ENCODE measurements around the gene PLEKHF1. TPM values are rescaled to one million over a fixed set of nuclear protein-coding genes. Genes with fewer than 3 reads are reported as not detected.
"Not testable (repeated sequence)": the region's sequence is repeated elsewhere in the genome, so short reads cannot be mapped to it uniquely, and the experiment has no call there.

PLEKHF1 gene
- total RNA-seq, 1 donor from 2014 or later = 11.3 TPM

GRCh38 chr19:29663861-29664752, 1.2 kb upstream of the PLEKHF1 start:
- ATAC-seq (no peak), DNase-seq (ENCODE audit: low spot score) (no peak)

- peak; percentile 42 for ATAC-seq
- no peak for DNase-seq (ENCODE audit: low spot score)
These were observed 477 bp upstream of the PLEKHF1 start for GRCh38 chr19:29664753-29665214.

- DNase-seq (ENCODE audit: low spot score) (peak; percentile 76), ATAC-seq (peak; percentile 54)
These were observed 741 bp downstream of the PLEKHF1 start for GRCh38 chr19:29665826-29666577.

GRCh38 chr19:29666578-29667386, 1.5 kb downstream of the PLEKHF1 start:
- DNase-seq (ENCODE audit: low spot score) = peak; percentile 59
- ATAC-seq = peak; percentile 2

GRCh38 chr19:29667387-29667783, 2.1 kb downstream of the PLEKHF1 start:
- ATAC-seq (no peak), DNase-seq (ENCODE audit: low spot score) (no peak)

DNA sequence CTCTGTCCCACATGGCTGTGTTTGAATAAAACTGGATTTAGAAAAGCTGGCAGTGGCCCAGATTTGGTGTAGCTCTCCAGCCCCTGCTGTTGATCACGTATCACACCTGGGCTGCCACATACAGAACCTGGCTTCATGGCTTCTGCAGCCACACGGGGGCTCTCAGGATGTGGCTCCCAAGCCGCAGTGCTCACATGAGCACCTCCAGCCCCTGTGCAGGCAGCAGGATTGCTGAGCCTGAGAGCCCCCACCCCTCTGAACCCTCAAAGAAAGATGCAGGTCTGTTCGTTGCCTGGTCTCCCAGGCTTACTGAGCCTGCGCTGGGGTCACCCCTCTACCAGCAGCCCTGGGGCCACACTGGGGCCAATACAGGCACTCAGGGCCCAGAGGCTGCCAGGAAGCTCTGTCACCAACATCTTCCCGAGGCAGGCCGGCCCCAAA, 2.7 kb downstream of the PLEKHF1 start:
- ATAC-seq = no peak
- no peak for DNase-seq (ENCODE audit: low spot score)

GRCh38 chr19:29668746-29669609, 3.7 kb downstream of the PLEKHF1 start:
- DNase-seq (ENCODE audit: low spot score) (no peak), ATAC-seq (no peak)

- no peak for DNase-seq (ENCODE audit: low spot score)
These were observed 5.0 kb downstream of the PLEKHF1 start for GRCh38 chr19:29670255-29670654.

GRCh38 chr19:29671026-29671392, 5.7 kb downstream of the PLEKHF1 start:
- not testable (repeated sequence) for DNase-seq (ENCODE audit: low spot score); ATAC-seq

More at GRCh38 chr19:29670255-29670654, 5.0 kb downstream of the PLEKHF1 start:
- no peak for ATAC-seq

- DNase-seq (ENCODE audit: low spot score) (peak; percentile 76), ATAC-seq (peak; percentile 47)
These were observed 6.3 kb downstream of the PLEKHF1 start for GRCh38 chr19:29671393-29672160.

GRCh38 chr19:29672319-29672932, 7.2 kb downstream of the PLEKHF1 start:
- DNase-seq (ENCODE audit: low spot score) (no peak), ATAC-seq (no peak)

- ATAC-seq (no peak), DNase-seq (ENCODE audit: low spot score) (no peak)
These were observed 7.7 kb downstream of the PLEKHF1 start for GRCh38 chr19:29672933-29673336.

- DNase-seq (ENCODE audit: low spot score) = no peak
- no peak for ATAC-seq
These were observed 8.4 kb downstream of the PLEKHF1 start for GRCh38 chr19:29673451-29674371.

DNA sequence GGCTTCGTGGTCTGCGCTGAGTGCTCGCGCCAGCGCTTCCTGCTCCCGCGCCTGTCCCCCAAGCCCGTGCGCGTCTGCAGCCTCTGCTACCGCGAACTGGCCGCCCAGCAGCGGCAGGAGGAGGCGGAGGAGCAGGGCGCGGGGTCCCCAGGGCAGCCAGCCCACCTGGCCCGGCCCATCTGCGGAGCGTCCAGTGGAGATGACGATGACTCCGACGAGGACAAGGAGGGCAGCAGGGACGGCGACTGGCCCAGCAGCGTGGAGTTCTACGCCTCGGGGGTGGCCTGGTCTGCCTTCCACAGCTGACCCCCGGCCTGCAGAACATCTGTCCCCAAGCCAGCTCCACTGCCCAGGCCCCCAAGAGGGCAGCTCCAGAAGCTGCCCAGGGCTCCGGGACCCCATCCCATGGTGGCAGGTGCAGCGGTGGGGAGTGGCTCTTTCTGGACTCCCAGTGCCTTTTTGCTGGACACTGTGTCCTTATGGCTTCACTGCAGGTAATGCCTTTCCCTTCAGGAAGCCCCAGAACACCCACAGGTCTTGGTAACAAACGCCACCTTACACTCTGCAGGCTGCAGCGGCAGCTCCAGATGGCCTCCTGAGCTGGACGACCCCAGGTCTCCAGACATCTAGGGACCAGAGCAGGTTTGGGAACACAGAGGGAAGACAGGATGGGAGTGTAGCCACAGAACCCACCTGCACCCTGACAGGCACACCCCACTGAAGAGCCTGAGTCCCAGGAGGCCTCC, 9.3 kb downstream of the PLEKHF1 start:
- ATAC-seq (no peak), DNase-seq (ENCODE audit: low spot score) (no peak)

DNA sequence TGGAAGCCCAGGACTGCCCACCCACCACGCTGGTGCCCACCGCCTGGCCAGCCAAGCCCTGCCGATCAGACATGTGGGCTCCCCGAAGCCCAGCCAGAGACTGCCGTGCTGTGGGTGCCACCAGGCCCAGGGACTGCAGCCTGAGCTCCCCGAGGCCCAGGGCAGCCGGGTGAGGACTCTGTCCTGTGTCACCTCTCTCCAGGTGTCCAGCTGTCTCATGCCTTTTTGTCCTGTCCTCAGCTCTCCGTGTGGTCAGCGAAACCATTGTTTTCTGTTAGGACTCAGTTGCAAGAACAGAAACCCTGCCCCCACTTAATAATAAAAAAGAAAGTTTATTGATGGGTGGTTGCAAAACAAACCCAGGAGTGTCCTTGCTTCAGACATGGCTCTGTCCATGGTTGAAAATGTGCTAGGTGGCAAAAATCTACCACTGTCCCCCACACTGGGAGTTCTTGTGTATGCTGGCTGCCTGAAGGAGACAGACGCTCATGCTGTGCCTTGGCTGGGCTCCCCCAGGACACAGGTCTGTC, 9.9 kb downstream of the PLEKHF1 start:
- ATAC-seq = peak; percentile 2
- DNase-seq (ENCODE audit: low spot score) = no peak

GRCh38 chr19:29675650-29676186, 10.5 kb downstream of the PLEKHF1 start:
- ATAC-seq (no peak), DNase-seq (ENCODE audit: low spot score) (peak; percentile 61)
